ENCODE measurements around the gene SEPSECS. TPM values are rescaled to one million over a fixed set of nuclear protein-coding genes. Genes with fewer than 3 reads are reported as not detected.
A peak's percentile ranks its signal among the peaks of the same experiment; 100 is the strongest.

The SEPSECS gene
- total and polyA plus RNA-seq, 9 of the 15 experiments (the other 6 are each of a cell fraction or from before 2014, with no cell fraction given): 3.9 to 17.2 (median 7.9) TPM

GRCh38 chr4:25088093-25088952 lies 71.9 kb downstream of the SEPSECS start (continued):
- TF ChIP-seq STAT6 (CRISPR knock-in tag; IDR thresholded peaks at IDR 0.05) (no peak), ETS2 (tag; IDR thresholded peaks at IDR 0.05; ENCODE audit: borderline replicate concordance, poor library complexity, severe bottlenecking) (no peak), FOSL1 (tag; conservative IDR thresholded peaks at IDR 0.05) (no peak), BRCA1 (IDR thresholded peaks at IDR 0.05) (no peak), BRCA1 (CRISPR knock-in tag; IDR thresholded peaks at IDR 0.05) (no peak), BHLHE40 (IDR thresholded peaks at IDR 0.05; ENCODE audit: low read length) (0 out of 2 replicates have a peak, but pooled peaks have one; percentile 35), ZNF316 (IDR thresholded peaks at IDR 0.05) (peak; percentile 67)
- TF ChIP-seq, protein P1, sequence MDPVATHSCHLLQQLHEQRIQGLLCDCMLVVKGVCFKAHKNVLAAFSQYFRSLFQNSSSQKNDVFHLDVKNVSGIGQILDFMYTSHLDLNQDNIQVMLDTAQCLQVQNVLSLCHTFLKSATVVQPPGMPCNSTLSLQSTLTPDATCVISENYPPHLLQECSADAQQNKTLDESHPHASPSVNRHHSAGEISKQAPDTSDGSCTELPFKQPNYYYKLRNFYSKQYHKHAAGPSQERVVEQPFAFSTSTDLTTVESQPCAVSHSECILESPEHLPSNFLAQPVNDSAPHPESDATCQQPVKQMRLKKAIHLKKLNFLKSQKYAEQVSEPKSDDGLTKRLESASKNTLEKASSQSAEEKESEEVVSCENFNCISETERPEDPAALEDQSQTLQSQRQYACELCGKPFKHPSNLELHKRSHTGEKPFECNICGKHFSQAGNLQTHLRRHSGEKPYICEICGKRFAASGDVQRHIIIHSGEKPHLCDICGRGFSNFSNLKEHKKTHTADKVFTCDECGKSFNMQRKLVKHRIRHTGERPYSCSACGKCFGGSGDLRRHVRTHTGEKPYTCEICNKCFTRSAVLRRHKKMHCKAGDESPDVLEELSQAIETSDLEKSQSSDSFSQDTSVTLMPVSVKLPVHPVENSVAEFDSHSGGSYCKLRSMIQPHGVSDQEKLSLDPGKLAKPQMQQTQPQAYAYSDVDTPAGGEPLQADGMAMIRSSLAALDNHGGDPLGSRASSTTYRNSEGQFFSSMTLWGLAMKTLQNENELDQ (CRISPR knock-in tag; IDR thresholded peaks at IDR 0.05; ENCODE audit: borderline replicate concordance): no peak
- TF ChIP-seq, protein P2, sequence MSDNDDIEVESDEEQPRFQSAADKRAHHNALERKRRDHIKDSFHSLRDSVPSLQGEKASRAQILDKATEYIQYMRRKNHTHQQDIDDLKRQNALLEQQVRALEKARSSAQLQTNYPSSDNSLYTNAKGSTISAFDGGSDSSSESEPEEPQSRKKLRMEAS (CRISPR knock-in tag; IDR thresholded peaks at IDR 0.05): no peak
- TF ChIP-seq, protein P3, sequence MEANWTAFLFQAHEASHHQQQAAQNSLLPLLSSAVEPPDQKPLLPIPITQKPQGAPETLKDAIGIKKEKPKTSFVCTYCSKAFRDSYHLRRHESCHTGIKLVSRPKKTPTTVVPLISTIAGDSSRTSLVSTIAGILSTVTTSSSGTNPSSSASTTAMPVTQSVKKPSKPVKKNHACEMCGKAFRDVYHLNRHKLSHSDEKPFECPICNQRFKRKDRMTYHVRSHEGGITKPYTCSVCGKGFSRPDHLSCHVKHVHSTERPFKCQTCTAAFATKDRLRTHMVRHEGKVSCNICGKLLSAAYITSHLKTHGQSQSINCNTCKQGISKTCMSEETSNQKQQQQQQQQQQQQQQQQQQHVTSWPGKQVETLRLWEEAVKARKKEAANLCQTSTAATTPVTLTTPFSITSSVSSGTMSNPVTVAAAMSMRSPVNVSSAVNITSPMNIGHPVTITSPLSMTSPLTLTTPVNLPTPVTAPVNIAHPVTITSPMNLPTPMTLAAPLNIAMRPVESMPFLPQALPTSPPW (CRISPR knock-in tag; IDR thresholded peaks at IDR 0.05): peak; percentile 41
